ENCODE measurements around the gene SAPCD2.
A peak's percentile ranks its signal among the peaks of the same experiment; 100 is the strongest.

The SAPCD2 gene

DNA sequence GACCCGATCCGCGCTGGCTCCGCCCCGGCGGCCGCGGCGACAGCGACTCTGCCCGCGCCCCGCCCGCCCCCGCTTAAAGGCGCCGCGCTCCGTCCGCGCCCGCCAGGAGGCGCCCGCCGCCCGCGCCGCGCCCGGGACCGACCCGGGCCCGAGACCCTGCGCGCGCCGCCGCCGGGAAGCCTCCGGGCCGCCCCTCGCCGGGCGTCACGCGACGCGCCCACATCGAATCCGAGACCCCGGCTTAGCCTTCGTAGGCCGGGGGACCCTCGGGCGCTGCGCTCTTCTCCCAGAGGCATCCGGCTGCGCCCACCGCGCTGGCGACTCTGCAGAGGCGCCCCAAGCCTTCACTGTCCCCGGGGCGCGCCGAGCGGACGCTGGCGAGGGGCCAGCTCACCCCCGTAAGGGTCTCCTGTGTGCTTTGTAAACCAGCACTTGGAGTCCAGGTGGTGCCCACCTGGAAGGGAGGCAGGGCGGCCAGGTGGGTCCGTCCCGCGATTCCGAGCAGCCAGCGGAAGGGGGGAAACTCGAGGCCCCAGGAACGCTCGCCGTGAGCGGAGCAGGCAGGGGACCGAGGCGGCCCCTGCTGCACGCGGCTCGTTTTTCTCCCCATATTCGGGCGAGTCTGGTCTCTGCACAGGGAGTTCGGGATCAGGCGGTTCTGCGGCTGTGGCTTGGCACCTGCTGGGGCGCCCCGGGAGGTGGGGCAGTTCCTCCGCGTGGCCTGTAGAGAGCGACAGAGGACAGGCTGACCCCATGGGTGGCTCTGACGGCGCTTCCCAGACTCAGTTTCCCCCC, 41.9 kb downstream of the SAPCD2 start:
- peak; percentile 35 for DNase-seq

DNA sequence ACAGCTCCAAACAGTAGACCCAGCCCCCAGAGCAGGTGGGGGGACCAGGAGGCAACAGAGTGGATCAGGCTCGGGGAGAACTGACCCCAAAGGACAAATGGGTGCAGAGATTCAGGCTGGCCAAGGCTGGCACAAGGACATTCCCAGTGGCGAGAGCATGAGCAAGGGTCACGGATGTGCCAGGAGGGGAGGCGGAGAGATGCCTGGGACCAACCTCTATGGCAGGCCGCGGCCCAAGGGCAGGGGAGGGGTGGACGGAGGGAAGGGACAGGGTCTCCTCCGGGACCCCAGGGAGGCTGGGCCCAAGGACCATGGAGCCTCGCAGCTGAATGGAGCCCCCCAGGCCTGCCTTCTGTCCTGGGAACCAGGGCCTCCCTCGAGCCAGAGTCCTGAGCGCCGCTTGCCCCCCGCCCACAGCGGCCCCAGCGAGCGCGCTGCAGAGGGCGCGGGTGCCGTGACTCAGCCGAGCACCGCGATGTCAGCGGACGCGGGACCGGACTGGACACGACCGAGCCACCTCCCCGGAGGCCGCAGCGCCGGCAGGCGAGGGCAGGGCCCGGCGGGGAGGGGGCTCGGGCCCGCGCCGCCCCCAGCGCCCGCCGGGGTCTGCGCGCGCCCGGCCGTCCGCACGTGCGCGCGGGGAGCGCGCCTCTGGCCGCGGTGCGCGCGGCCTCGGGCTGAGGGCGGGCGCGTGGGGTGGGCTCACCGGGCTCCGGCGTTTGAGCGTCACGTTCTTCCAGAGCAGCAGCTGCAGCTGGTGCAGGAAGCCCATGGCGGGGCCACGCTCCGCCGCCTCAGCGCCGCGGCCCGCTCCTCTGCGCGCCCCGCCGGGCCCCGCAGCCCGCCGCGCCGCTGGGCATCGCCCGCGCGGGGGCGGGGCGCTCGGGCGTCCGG, 42.7 kb downstream of the SAPCD2 start, which contains the start of gene ABCA2:
ABCA2 (minus strand) TSS at position 869 of the 894 bp plus-strand sequence; CDS start at position 772, 97 bp downstream.
- no peak for DNase-seq

DNA sequence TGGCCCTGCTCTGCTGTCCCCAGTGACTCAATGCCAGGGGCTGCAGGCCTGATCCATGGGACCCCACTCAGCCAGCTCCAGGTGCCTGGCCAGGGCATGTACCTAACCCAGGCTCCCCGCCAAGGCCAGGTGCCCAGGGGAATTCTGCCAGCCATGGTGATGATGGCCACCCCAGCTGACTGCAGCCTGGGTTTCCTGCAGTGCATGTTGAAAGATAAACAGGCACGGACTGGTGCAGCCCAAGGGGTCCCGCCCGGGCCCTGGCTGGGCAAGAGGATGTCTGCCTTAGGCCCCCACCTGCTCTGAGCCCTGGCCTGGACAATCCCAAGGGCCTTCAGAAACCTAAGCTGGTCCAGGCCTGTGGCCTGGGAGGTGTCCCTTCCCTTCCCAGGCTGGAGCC, 43.5 kb downstream of the SAPCD2 start:
- no peak for DNase-seq

DNA sequence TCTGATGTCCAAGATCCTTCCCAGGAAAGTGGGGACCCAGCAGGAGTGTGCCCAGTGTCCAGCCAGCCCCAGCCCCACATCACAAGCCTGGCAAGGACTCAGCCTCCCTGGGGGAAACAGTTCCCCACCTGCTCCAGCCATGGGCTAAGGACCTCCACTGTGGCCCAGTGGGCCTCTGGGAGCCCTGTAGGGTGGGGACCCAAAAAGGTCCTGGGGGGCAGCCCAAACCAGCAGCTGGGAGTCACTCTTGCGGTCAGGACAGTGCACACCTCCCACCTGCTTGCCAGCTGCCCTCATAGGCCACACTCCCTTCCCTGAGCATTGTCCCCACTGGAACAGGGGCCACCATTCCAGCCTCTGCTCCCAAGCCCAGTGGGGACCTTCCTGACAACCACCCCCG, 44.0 kb downstream of the SAPCD2 start:
- no peak for DNase-seq

DNA sequence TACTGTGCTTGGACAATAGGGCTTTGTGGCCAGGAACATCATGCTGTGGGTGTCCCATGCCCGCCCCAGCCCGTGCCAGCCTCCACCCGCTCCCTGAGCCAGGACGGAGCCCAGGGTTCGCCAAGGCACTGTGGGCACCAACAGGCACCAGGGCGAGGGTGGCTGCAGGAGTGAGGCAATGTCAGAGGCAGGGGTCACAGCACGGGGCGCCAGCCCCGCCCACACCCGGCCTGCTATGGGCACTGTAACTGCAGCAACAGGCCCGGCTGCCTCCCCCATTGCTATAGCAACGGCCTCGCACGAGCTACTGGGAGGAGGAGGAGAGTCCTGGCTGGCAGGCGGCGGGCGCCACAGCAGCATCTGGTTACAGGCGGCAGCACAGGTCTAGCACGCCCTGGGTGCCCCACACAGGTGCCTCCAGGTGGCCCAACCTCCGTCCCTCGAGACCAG, 44.8 kb downstream of the SAPCD2 start:
- DNase-seq: peak; percentile 81

DNA sequence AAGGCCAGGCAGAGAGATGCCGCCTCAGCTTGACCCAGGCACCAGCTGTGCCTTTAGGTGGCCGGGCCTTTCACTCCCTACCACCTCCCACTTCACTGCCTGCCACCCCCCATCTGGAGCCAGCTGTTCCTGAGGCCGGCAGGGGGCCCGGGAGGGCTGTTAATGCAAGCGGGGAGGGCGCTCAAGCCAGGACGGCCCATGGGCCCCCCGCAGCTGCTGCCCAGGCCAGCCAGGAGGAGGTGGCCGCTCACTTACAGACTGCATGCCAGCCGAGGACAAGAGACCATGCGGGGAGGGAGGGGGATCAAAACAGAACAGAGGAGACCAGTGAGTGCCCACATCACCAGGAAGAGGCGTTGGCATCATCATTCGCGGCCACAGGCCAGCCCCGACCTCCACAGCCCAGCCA, 46.8 kb downstream of the SAPCD2 start:
- DNase-seq: no peak

DNA sequence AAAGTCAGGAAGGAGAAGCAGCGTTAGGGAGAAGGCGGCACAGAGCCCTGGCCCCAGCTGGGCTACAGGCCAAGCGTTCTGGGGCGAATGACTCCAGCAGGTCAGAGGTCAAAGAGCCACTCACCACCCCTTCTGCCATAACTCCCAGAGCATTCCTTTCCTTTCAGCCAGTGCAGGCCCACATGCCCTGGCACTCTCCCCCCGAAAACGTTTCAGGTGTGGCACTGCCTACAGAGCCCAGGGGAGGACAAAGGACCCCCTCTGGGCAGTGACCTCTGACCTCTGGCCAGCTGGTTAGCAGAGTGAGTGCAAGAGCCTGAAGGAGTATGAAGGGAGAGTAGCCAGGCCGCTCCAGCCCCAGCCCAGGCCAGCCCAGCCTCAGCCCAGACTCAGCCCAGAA, 47.2 kb downstream of the SAPCD2 start:
- no peak for DNase-seq

DNA sequence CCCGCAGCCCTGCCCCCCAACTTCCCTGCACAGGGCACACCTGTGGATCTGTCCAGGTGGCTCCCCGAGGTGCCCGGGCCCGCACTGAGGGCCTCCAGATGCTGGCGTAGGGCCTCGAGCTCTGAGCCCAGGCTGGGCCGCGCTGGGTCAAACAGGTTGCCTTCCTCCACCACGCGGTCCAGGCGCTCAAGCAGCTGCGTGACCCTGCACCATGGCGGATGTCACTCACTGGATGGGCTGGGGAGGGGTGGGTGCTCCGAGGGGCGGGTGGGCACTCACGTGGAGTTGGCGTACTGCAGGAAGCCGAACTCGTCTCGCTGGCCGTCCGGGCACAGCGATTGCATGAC, 47.7 kb downstream of the SAPCD2 start:
- DNase-seq: no peak

DNA sequence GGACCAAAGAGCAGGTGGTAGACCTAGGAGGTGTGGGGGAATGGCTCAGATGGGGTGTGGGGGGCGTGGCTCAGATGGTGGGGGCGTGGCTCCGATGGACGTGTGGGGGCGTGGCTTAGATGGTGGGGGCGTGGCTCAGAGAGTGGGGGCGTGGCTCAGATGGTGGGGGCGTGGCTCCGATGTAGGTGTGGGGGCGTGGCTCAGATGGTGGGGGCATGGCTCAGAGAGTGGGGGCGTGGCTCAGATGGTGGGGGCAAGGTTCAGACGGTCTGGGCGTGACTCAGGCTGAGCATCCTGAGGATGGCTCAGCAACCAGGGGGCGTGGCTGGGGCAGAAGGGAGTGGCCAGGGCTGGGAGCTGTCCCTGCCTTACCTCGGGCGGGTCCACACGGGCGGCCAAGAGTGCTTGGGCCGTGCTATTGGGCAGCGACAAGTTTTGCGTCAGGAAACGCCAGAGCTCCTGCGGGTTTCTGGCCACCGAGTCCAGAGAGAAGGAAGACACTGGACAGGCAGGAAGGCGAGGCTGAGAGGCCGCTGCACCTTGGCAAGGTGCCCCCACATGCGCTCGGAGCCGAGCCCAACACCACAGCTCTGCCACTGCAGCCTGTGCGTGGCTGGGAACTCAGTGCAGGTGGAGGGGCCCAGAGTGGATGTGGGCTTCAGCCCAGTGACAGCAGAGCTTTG, 48.2 kb downstream of the SAPCD2 start:
- no peak for DNase-seq

DNA sequence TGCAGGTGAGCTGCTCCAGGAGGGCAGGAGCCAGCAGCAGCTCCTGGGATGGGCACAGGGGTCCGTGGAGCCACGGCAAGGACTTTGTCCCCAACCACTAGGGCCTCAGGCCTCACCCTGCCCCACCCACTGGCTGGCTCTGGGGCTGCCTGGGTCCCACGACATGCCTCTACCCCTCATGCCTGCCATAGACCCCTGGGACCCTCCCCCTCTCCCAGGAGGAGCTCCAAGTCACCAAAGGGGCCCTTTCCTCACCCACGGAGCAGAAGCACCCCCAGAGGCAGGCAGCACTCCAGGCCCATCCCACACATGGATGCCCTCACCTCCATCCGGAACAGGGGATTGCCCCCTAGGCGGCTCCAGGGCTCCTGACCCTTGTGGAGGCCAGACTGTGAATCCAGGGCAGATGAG, 48.8 kb downstream of the SAPCD2 start:
- DNase-seq: no peak

DNA sequence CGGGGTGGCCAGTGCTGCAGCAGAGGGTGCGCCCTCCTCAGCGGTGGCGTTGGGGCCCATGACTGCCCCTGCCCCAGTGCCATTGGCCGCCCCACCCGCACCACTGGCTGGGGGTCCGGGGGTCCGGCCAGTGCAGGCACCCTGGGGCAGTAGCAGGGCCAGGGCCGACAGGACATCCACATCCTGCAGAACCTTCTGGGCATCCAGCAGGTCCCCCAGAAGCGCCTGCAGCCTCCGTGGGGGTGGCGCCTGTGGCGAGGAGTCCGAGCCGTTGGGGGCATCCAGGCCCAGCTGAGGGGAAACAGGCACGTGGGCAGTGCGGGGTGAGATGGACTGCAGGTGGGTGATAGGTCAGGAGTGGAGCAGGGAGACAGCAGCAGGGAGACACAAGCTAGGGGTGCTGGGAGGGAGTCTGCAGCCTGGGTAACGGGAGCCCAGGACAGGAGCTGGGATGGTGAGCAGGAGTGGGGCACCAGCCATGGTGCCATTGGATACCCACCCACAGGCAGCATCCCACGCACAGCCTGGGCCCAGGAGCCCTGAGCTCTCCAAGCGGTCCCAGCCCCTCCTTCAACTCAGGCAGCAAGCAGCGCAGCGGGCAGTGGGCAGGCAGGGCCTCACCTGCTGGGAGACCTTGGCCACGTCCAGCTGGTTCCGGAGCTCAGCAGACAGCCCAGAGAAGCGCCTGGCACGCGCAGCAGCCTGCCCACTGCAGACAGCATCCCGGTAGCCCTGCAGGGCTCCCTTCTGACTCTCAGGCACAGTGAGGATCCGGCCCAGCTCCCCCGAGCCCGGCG, 49.4 kb downstream of the SAPCD2 start:
- no peak for DNase-seq

DNA sequence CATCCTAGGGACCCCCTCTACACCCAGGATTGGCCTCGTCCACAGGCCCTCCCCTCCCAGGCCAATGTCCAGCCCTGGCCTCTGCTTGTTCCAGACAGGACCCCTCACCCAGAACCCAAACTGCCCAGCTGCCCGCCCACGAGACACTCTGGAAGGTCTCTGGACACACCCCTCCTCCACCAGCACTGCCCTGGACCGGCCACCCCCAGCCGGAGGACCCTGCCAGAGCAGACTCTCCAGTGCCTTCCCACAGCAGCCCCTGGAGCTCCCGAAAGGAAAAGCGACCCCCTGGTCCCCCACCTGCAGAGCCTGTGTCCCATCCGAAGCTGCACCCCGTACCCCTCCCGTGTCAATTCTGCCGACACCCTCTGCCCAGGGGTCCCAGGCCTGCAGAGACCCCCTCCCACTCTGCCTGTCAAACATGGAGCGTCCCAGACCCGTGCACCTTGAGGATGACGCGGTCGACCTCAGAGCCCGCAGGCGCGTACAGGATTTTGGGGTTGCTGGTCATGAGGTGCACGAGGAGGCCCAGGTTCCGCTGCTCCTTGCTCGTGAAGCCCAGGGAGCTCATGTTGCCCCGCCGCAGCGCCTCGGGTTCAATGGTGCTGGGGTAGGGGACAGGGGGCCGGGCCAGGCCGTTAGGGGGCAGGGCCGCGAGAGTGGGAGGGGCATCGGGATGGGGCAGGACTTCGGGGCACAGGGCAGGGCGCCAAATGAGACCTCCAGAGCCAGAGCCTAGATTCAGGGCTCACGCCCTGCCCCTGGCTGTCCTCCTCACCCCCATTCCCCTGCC, 50.3 kb downstream of the SAPCD2 start:
- DNase-seq: no peak

DNA sequence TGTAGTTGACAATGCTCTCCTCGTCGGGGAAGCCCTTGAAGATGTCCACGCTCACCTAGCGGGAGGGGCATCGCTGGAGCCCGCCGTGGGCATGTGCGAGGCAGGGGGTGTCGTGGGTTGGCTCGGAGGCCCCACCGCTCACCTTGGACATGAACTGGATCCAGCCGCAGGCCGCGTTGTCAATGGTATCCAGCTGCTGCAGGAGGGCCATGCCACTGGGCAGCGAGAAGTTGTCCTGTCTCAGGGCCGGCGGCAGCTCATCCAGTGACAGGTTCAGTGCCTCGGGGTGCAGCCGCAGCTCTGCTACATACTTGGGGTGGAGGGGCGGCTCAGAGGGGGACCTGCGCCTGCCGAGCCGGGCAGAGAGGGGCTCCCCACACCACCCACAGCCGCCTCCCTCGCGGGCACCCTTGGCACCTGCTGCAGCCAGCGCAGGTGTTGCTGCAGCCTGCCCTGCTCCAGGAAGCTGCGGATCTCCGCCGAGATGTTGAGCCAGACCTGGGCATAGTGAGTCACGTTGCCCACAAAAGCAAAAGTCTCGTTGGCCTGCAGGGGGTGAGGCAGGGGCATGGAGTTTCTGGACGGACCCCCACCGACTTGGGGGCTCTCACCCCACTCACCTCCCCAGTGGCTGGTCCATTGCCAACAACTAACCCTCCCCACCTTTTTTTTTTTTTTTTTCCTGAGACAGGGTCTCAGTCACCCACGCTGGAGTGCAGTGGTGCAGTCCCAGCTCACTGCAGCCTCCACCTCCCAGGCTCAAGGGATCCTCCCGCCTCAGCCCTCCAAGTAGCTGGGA, 51.4 kb downstream of the SAPCD2 start:
- DNase-seq: no peak

DNA sequence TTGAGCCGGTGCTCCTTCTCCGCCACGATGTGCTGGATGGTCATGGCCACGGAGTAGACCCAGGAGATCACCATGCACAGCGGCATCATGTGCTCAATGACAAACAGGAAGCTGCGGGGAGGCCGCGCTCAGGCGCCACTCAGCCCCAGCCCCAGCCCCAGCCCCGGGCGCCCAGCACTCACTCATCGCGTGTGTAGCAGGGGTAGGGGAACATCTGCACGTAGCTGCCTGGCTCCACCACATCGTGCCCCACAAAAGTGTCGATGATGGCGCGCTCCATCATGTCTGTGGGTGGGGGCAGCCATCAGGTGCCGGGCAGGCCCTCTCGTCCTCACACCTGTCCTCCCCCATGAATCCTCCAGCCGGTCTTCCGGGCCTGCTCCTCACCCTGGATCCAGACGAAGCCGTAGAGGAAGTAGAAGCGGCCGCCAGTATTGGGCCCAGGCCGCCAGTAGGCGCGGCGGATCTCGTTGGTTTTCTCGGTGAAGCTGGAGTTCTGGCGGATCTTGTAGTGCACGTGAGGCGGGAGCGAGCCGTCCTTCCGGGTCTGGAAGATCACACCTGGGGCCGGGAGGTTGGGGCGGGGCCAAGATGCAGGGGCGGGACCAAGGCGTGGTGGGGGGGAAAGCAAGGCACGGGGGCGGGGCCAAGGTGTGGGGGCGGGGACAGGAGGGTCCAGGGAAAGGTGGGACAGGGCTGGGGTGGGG, 52.4 kb downstream of the SAPCD2 start:
- DNase-seq: no peak

DNA sequence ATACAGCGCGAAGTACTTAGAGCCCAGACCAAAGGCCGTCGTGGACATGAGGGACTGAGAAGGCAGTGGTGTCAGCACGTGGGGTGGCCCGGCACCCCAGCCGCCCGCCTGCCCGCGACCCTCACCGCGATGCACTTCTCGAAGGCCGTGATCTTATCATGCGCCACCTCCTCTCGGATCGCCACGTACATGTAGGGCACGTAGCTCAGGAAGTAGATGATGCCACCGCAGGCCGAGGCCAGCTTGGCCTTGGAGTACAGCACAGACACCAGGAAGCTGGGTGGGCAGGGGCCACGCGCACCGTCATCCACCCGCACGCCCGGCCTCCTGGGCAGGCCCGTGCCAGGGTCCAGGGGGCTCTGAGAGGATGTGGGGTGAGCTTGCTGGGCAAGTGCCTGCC, 53.3 kb downstream of the SAPCD2 start:
- DNase-seq: no peak

DNA sequence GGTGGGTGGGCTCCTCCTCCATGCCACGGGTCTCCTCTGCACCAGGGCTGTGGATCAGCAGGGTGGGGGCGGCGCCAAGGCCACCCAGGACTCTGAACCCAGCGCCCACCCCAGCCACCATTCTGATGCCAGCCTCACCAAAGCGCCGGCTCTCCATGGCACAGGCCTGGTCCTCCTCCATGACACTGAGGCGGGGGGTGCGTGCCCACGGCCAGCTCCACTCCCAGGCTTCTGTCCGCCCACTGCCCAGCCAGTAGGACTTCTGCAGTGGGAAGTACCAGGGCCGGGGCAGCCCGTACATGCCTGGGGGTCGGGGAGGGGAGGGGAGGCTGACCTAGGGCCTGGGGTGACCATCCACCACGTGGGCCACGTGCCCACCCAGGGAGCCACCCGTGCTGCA, 53.9 kb downstream of the SAPCD2 start:
- DNase-seq: no peak

DNA sequence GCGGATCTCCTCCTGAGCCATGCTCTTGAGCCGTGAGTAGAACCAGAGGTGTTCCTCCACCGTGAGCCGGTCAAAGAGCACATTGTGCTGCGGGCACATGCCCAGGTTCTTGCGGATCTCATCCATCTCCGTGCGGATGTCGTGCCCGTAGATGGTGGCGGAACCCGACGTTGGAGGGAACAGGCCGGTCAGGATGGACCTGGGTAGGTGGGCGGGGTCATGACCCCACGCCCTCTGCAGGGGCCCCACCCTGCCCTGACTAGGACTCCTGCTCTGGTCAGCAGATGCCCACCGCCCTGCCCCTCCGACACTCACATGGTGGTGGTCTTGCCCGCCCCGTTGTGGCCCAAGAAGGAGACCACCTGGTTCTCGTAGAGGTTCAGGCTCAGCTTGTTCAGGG, 54.4 kb downstream of the SAPCD2 start:
- DNase-seq: no peak

DNA sequence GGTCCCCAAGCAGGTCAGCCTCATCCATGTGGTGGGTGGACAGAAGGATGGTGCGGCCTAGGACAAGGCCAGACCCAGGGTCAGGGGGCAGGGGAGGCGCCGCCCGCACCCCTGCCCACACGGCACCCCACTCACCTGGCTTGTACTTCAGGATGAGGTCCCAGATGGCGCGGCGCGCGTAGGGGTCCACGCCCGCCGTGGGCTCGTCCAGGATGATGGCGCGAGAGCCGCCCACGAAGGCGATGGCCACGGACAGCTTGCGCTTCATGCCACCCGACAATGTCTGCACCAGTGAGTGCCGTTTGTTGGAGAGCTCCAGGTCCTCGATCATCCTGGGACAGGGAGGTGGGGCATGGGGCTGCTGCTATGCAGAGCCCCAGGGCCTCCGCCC, 54.8 kb downstream of the SAPCD2 start:
- no peak for DNase-seq

DNA sequence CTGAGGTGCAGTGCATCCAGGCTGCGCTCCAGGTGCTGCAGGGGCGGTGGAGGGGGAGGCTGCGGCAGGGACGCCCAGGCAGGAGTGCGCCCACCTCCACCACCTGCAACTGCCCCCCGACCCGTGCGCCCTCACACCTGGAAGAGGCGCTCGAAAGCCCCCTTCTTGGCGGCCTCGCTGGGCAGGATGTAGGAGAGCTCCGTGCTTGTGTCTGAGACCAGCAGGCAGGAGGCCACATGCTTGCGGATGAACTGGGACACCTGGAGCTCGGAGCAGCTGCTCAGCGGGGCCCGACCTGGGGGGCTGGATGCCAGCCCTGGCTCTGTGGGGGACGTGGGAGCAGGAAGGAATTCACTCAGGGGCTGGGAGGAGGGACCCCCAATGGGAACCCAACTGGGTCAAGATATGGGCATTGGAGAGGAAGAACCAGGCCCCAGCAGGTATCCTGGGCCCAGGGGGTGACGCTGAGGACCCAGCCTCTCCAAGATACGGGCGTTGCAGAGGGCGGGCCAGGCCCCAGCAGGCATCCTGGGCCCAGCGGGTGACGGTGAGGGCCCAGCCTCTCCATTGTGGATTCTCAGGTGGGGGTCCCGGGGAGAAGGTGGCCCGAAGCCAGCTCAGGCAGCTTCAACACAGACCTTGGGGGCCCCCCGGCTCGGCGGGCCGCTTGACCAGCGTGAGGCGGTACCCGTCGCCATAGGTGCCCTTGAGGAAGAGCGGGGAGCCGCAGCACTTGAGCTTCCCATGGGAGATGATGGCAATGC, 55.4 kb downstream of the SAPCD2 start:
- DNase-seq: no peak
